HG02870 (cell line): ENCODE data around the gene TMTC1.

ENCODE experiments used
- ATAC-seq: cut with Tn5 transposase; IDR thresholded peaks from one replicate; pipeline ENCODE4 v1.9.1; 2021; ENCODE audit warnings: mild to moderate bottlenecking, moderate library complexity; ENCODE audit not compliant: unreplicated experiment

Gene TMTC1

GRCh38 chr12:29714966-29715365, 68.8 kb downstream of the TMTC1 start:
- no peak for ATAC-seq

GRCh38 chr12:29713729-29714128, 70.0 kb downstream of the TMTC1 start:
- no peak for ATAC-seq

- ATAC-seq, result no peak
Measured at GRCh38 chr12:29711381-29711780, 72.4 kb downstream of the TMTC1 start.

GRCh38 chr12:29710104-29710503, 73.6 kb downstream of the TMTC1 start:
- ATAC-seq, result no peak

GRCh38 chr12:29709496-29710040, 74.2 kb downstream of the TMTC1 start:
- no peak for ATAC-seq

GRCh38 chr12:29709054-29709453, 74.7 kb downstream of the TMTC1 start:
- ATAC-seq, result no peak

- ATAC-seq, result no peak
Measured at GRCh38 chr12:29707846-29708245, 75.9 kb downstream of the TMTC1 start.

GRCh38 chr12:29706311-29706710, 77.4 kb downstream of the TMTC1 start:
- no peak for ATAC-seq

GRCh38 chr12:29703528-29703927, 80.2 kb downstream of the TMTC1 start:
- ATAC-seq, result no peak

GRCh38 chr12:29702972-29703371, 80.8 kb downstream of the TMTC1 start:
- no peak for ATAC-seq

- no peak for ATAC-seq
Measured at GRCh38 chr12:29702222-29702621, 81.5 kb downstream of the TMTC1 start.

GRCh38 chr12:29700761-29701481, 82.8 kb downstream of the TMTC1 start:
- ATAC-seq, result no peak

GRCh38 chr12:29698756-29699155, 85.0 kb downstream of the TMTC1 start:
- ATAC-seq, result no peak

- no peak for ATAC-seq
Measured at GRCh38 chr12:29695800-29696199, 87.9 kb downstream of the TMTC1 start.

GRCh38 chr12:29695026-29695425, 88.7 kb downstream of the TMTC1 start:
- no peak for ATAC-seq

GRCh38 chr12:29694002-29694401, 89.7 kb downstream of the TMTC1 start:
- no peak for ATAC-seq

- ATAC-seq, result no peak
Measured at GRCh38 chr12:29692237-29692636, 91.5 kb downstream of the TMTC1 start.

- ATAC-seq, result no peak
Measured at GRCh38 chr12:29691161-29691854, 92.4 kb downstream of the TMTC1 start.

- ATAC-seq, result no peak
Measured at GRCh38 chr12:29690728-29691127, 93.0 kb downstream of the TMTC1 start.

GRCh38 chr12:29688914-29689313, 94.8 kb downstream of the TMTC1 start:
- no peak for ATAC-seq

GRCh38 chr12:29682088-29682487, 101.7 kb downstream of the TMTC1 start:
- ATAC-seq, result no peak

GRCh38 chr12:29681370-29681769, 102.4 kb downstream of the TMTC1 start:
- no peak for ATAC-seq
